GM10847 (cell line): ENCODE data around the gene MKLN1.

Experiments used
- POLR2A ChIP-seq: IDR thresholded peaks from 2 replicates; pipeline ENCODE4 v1.6.1; 2011; ENCODE audit not compliant: insufficient read length; ENCODE audit errors: extremely low read depth

Gene MKLN1

GRCh38 chr7:131302446-131302845 is 25.2 kb upstream of the MKLN1 start:
- TF ChIP-seq POLR2A, result no peak

DNA sequence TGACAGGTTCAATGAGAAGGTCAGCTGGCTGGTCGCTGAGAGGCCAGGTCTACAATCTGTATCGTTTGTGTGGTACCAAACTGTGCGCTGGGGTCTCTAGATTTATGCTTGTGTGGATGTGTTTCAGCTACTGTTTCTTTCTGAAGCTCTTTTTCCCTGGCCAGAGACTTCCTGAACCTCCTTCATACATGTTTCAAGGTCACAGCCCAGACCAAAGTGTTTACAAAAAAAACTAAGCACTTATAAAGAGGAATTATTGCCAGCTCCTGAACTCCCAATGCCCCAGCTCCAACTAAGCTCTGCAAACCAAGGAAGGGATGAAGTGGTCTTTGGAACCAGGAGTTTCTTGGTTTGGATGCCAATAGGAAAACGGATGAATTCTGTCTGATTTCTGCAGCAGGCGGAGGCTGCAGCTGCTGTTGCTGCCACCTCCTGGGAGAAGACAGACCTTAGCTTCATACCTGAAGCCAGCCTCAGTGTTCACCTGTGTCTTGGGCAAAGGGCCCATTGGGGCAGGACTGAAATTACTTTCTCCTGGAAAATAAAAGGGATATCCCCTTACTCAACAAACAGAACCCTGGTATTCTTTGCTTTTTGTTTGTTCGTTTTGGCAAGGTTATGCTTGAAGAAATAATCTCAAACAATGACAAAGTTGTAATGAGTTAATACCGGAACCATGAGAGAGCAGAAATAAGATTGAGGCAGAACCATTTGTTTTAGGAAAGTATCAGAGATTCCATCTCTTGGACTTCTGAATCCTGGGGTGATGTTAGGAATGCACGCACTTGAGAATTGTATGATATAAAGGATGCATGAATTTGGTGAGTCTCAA is 24.6 kb upstream of the MKLN1 start:
- no peak for TF ChIP-seq POLR2A

GRCh38 chr7:131305152-131305551 is 22.5 kb upstream of the MKLN1 start:
- TF ChIP-seq POLR2A, result no peak

GRCh38 chr7:131306777-131307176 is 20.9 kb upstream of the MKLN1 start:
- no peak for TF ChIP-seq POLR2A

DNA sequence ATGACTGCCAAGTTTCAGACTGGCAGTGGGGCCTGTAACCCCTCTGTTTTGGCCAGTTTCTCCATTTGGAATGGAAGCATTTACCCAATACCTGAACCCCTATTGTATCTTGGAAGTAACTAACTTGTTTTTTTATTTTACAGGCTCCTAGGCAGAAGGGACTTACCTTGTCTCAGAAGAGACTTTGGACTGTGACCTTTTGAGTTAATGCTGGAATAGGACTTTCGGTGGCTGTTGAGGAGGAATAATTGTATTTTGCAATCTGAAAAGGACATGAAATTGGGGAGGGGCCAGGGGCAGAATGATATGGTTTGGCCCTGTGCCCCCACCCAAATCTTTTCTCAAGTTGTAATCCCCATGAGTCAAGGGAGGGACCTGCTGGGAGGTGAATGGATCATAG is 20.0 kb upstream of the MKLN1 start:
- no peak for TF ChIP-seq POLR2A

GRCh38 chr7:131312838-131313237 is 14.8 kb upstream of the MKLN1 start:
- TF ChIP-seq POLR2A, result no peak

GRCh38 chr7:131320603-131321002 is 7.1 kb upstream of the MKLN1 start:
- no peak for TF ChIP-seq POLR2A

- no peak for TF ChIP-seq POLR2A
These were observed 6.0 kb upstream of the MKLN1 start for GRCh38 chr7:131321656-131322055.

- no peak for TF ChIP-seq POLR2A
These were observed 5.6 kb upstream of the MKLN1 start for GRCh38 chr7:131322061-131322460.

DNA sequence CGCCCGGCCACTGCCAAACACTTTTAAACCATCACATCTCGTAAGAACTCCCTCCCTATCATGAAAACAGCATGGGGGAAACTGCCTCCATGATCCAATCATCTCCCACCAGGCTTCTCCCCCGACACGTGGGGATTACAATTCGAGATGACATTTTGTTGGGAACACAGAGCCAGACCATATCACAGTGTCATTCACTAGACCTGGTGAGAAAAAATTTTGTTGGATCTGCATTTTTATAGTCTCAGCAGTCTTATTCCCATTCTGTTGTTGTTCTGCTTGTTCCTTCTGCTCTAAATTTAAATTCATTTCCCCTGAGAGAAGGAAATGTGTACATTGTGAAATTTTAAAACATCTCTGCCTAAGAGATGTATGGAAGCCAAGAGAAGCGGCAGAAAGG is 4.8 kb upstream of the MKLN1 start:
- TF ChIP-seq POLR2A, result no peak

DNA sequence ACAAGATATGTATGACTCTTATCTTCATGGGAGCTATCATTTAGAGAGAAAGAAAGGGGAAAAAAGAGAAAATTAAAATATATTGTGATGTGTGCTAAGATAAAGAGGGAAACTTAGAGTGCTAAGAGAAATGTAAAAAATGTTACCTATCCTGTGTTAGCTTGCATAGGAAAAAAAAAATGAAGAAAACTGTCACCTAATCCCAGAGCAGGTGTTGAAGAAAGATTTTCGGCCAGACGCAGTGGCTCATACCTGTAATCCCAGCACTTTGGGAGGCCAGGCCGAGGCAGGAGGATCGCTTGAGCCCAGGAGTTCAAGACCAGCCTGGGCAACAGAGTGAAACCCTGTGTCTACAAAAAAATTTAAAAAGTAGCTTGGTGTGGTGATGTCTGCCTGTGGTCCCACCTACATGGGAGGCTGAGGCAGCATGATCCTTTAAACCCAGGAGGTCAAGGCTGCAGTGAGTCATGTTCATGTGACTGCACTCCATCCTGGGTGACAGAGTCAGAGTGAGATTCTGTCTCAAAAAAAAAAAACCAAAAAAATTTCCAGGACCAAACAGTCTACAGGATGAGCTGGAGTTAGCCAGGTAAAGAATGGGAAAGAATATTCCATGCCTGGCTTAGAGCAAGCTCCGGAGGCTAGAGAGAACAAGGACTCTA is 2.4 kb upstream of the MKLN1 start:
- TF ChIP-seq POLR2A, result no peak

GRCh38 chr7:131326576-131326975 is 1.1 kb upstream of the MKLN1 start:
- no peak for TF ChIP-seq POLR2A

DNA sequence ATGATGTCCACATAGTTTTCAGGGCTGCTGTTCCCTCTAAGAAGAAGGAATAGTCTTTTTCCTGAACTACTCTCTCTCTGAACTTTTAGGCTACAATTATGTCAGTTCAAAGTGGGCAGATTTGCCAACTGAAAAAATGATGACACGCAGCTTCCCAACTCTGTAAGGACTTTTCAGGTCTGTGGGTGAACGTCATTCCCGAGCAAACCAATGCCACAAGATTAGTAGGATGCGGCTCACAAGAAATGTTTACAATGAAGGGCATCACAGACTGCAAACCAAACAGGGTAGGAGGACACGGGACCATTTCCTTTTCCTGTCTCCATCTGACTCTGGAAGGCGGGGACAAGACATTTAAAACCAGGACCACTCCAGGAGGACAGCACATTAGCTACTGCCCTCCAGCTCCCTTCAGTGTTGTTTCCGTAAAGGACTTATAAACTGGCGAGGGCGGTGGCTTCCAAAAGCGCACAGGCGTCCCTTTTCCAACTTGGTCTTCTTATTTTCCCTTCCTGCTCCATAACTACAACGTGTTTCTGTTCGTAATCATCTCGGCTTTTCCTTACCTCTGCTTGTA is 539 bp upstream of the MKLN1 start:
- TF ChIP-seq POLR2A, result no peak

DNA sequence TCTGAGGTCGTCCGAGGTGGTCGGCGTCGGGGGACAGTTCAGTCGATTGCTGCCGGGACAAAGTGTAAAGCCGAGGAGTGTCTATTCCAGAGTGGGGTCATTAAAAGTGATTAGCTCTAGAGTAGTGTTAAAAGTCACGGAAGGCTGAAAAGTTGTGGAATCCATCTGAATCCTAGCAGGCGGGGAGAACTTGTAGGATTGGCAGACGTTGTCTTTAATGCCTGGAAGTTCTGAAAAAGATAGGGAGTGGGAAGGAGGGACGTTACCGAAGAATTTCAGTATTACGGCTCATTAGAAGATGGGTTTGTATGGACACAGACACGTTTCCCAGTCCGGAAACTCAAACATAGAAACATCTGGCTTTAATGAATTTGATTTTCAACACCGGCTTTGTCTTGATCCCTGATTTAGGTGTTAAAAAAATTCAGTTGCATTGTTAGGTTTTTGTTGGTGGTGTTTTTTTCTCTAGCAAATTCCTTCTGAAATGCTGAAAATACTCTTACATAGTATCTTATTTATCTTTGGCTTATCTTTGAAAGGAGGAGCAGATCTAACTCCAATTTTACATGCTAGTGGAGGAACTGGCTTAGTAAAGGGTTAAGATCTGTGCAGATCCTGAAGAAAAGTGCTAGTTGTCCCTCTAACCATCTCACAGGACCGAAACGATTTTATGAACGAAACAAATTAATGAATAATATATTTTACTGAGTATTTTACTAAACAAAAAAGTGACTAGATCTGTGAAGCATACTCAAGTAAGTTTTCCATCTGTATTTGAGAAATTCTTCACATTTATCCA is 900 bp downstream of the MKLN1 start:
- no peak for TF ChIP-seq POLR2A

GRCh38 chr7:131329176-131329570 is 1.5 kb downstream of the MKLN1 start:
- no peak for TF ChIP-seq POLR2A
